Measurements from ENCODE around the gene TRIP10. TPM values are rescaled to one million over a fixed set of nuclear protein-coding genes. Genes with fewer than 3 reads are reported as not detected.
"Not testable (repeated sequence)": the region's sequence is repeated elsewhere in the genome, so short reads cannot be mapped to it uniquely, and the experiment has no call there.

The TRIP10 gene
- total RNA-seq, 1 experiment from 2014 or later, result 50.0 TPM

GRCh38 chr19:6748543-6748942 is 9.1 kb downstream of the TRIP10 start:
- Histone ChIP-seq H3K4me1 (replicated peaks) (peaks cover 21% of the 10 kb centered on the region), H3K36me3 (peaks cover 71% of the 10 kb centered on the region)
- H3K27me3 ChIP-seq (replicated peaks); DNase-seq (ENCODE audit: low read depth in 1 of 2, low spot score in 2 of 2); H3K9me3 ChIP-seq (replicated peaks); H3K27ac ChIP-seq; H3K4me3 ChIP-seq: not testable (repeated sequence)

GRCh38 chr19:6750062-6750461 is 10.6 kb downstream of the TRIP10 start:
- Histone ChIP-seq H3K27ac (no peak overlapping the region), H3K27me3 (replicated peaks) (no peaks in the 10 kb centered on the region), H3K4me3 (no peak overlapping the region), H3K9me3 (replicated peaks) (no peaks in the 10 kb centered on the region), H3K4me1 (replicated peaks) (peaks cover 6% of the 10 kb centered on the region), H3K36me3 (peaks cover 61% of the 10 kb centered on the region)
- no peak for DNase-seq (ENCODE audit: low read depth in 1 of 2, low spot score in 2 of 2)

- H3K9me3 ChIP-seq (replicated peaks), result no peaks in the 10 kb centered on the region
- no peaks in the 10 kb centered on the region for H3K27me3 ChIP-seq (replicated peaks)
- H3K4me3 ChIP-seq, result no peak overlapping the region
- H3K4me1 ChIP-seq (replicated peaks), result no peaks in the 10 kb centered on the region
- no peak for DNase-seq (ENCODE audit: low read depth in 1 of 2, low spot score in 2 of 2)
- H3K27ac ChIP-seq, result no peak overlapping the region
- H3K36me3 ChIP-seq, result peaks cover 53% of the 10 kb centered on the region
Measured at GRCh38 chr19:6751189-6751588, 11.7 kb downstream of the TRIP10 start.

- H3K36me3 ChIP-seq, result peaks cover 41% of the 10 kb centered on the region
- no peak overlapping the region for H3K4me3 ChIP-seq
- H3K9me3 ChIP-seq (replicated peaks), result no peaks in the 10 kb centered on the region
- H3K4me1 ChIP-seq (replicated peaks), result no peaks in the 10 kb centered on the region
- H3K27me3 ChIP-seq (replicated peaks), result no peaks in the 10 kb centered on the region
- DNase-seq (ENCODE audit: low read depth in 1 of 2, low spot score in 2 of 2), result no peak
- no peak overlapping the region for H3K27ac ChIP-seq
Measured at GRCh38 chr19:6752256-6753177, 13.0 kb downstream of the TRIP10 start.

GRCh38 chr19:6753178-6754031 is 13.9 kb downstream of the TRIP10 start:
- H3K36me3 ChIP-seq, result peaks cover 33% of the 10 kb centered on the region
- no peak overlapping the region for H3K27ac ChIP-seq
- no peaks in the 10 kb centered on the region for H3K9me3 ChIP-seq (replicated peaks)
- DNase-seq (ENCODE audit: low read depth in 1 of 2, low spot score in 2 of 2), result no peak
- no peaks in the 10 kb centered on the region for H3K4me1 ChIP-seq (replicated peaks)
- H3K27me3 ChIP-seq (replicated peaks), result no peaks in the 10 kb centered on the region
- no peak overlapping the region for H3K4me3 ChIP-seq

GRCh38 chr19:6754136-6754535 is 14.7 kb downstream of the TRIP10 start:
- no peak for DNase-seq (ENCODE audit: low read depth in 1 of 2, low spot score in 2 of 2)
- Histone ChIP-seq H3K27ac (no peak overlapping the region), H3K4me3 (no peak overlapping the region), H3K27me3 (replicated peaks) (no peaks in the 10 kb centered on the region), H3K36me3 (peaks cover 28% of the 10 kb centered on the region), H3K4me1 (replicated peaks) (no peaks in the 10 kb centered on the region), H3K9me3 (replicated peaks) (no peaks in the 10 kb centered on the region)

GRCh38 chr19:6754653-6755463 is 15.4 kb downstream of the TRIP10 start:
- DNase-seq (ENCODE audit: low read depth in 1 of 2, low spot score in 2 of 2), result no peak
- Histone ChIP-seq H3K9me3 (replicated peaks) (no peaks in the 10 kb centered on the region), H3K36me3 (peaks cover 22% of the 10 kb centered on the region), H3K27ac (no peak overlapping the region), H3K4me1 (replicated peaks) (no peaks in the 10 kb centered on the region), H3K4me3 (no peak overlapping the region), H3K27me3 (replicated peaks) (no peaks in the 10 kb centered on the region)

GRCh38 chr19:6760606-6761005 is 21.1 kb downstream of the TRIP10 start:
- Histone ChIP-seq H3K4me3 (no peak overlapping the region), H3K4me1 (replicated peaks) (peaks cover under 1% of the 10 kb centered on the region; the same call in 1 of the 2 replicates), H3K9me3 (replicated peaks) (no peaks in the 10 kb centered on the region), H3K36me3 (no peaks in the 10 kb centered on the region), H3K27ac (no peak overlapping the region), H3K27me3 (replicated peaks) (0 out of 2 replicates have a peak, but pooled peaks cover 3% of the 10 kb centered on the region)
- DNase-seq (ENCODE audit: low read depth in 1 of 2, low spot score in 2 of 2), result no peak

GRCh38 chr19:6761053-6761676 is 21.7 kb downstream of the TRIP10 start:
- no peak for DNase-seq (ENCODE audit: low read depth in 1 of 2, low spot score in 2 of 2)
- H3K4me1 ChIP-seq (replicated peaks), result peaks cover 6% of the 10 kb centered on the region
- no peaks in the 10 kb centered on the region for H3K9me3 ChIP-seq (replicated peaks)
- H3K27me3 ChIP-seq (replicated peaks), result peaks cover 9% of the 10 kb centered on the region; the same call in 1 of the 2 replicates
- no peaks in the 10 kb centered on the region for H3K36me3 ChIP-seq
- H3K27ac ChIP-seq, result no peak overlapping the region
- H3K4me3 ChIP-seq, result no peak overlapping the region

- DNase-seq (ENCODE audit: low read depth in 1 of 2, low spot score in 2 of 2); H3K27ac ChIP-seq: not testable (repeated sequence)
- H3K4me1 ChIP-seq (replicated peaks), result peaks cover 10% of the 10 kb centered on the region
Measured at GRCh38 chr19:6762253-6762797, 22.8 kb downstream of the TRIP10 start.

GRCh38 chr19:6765738-6766356 is 26.4 kb downstream of the TRIP10 start:
- Histone ChIP-seq H3K4me3 (no peak overlapping the region), H3K9me3 (replicated peaks) (no peaks in the 10 kb centered on the region), H3K27ac (no peak overlapping the region), H3K27me3 (replicated peaks) (peaks cover 19% of the 10 kb centered on the region; the same call in 1 of the 2 replicates), H3K4me1 (replicated peaks) (peaks cover 12% of the 10 kb centered on the region), H3K36me3 (no peaks in the 10 kb centered on the region)
- DNase-seq (ENCODE audit: low read depth in 1 of 2, low spot score in 2 of 2), result no peak

More at GRCh38 chr19:6762253-6762797, 22.8 kb downstream of the TRIP10 start:
- not testable (repeated sequence) for H3K9me3 ChIP-seq (replicated peaks); H3K36me3 ChIP-seq; H3K4me3 ChIP-seq
- peaks cover 19% of the 10 kb centered on the region; the same call in 1 of the 2 replicates for H3K27me3 ChIP-seq (replicated peaks)

- peaks cover 19% of the 10 kb centered on the region; the same call in 1 of the 2 replicates for H3K27me3 ChIP-seq (replicated peaks)
- no peak overlapping the region for H3K27ac ChIP-seq
- no peak overlapping the region for H3K4me3 ChIP-seq
- no peak for DNase-seq (ENCODE audit: low read depth in 1 of 2, low spot score in 2 of 2)
- H3K36me3 ChIP-seq, result no peaks in the 10 kb centered on the region
- H3K9me3 ChIP-seq (replicated peaks), result no peaks in the 10 kb centered on the region
- peaks cover 12% of the 10 kb centered on the region for H3K4me1 ChIP-seq (replicated peaks)
Measured at GRCh38 chr19:6766357-6767080, 27.0 kb downstream of the TRIP10 start.
